Fibroblast of villous mesenchyme (primary cell): ENCODE data around the gene YPEL3. TPM values are rescaled to one million over a fixed set of nuclear protein-coding genes. Genes with fewer than 3 reads are reported as not detected.

Source experiments
- DNase-seq: peaks from one replicate; pipeline ENCODE4 v3.0.0-alpha.2; 2010; ENCODE audit warnings: low read depth
- H3K4me3 ChIP-seq: 2 replicates; pipeline ENCODE4 v1.5.1; 2011; ENCODE audit warnings: low read depth, mild to moderate bottlenecking, low read length
- CTCF ChIP-seq: IDR thresholded peaks from 2 replicates; pipeline ENCODE4 v1.5.1; 2012; ENCODE audit warnings: low read depth, mild to moderate bottlenecking, low read length; ENCODE audit not compliant: insufficient read depth
- total RNA-seq: library from RNA; depleted of rRNA; stranded (reverse); fragments of >200 nt; gene quantifications from 2 replicates; pipeline ENCODE4 v1.2.3, GENCODE V29; 2012

The YPEL3 gene
- total RNA-seq, 1 donor: 8.6 TPM

- DNase-seq: no peak
- H3K4me3 ChIP-seq: no peak overlapping the region
- no peak for TF ChIP-seq CTCF
Observed at GRCh38 chr16:30088832-30089624, 7.0 kb downstream of the YPEL3 start.

DNA sequence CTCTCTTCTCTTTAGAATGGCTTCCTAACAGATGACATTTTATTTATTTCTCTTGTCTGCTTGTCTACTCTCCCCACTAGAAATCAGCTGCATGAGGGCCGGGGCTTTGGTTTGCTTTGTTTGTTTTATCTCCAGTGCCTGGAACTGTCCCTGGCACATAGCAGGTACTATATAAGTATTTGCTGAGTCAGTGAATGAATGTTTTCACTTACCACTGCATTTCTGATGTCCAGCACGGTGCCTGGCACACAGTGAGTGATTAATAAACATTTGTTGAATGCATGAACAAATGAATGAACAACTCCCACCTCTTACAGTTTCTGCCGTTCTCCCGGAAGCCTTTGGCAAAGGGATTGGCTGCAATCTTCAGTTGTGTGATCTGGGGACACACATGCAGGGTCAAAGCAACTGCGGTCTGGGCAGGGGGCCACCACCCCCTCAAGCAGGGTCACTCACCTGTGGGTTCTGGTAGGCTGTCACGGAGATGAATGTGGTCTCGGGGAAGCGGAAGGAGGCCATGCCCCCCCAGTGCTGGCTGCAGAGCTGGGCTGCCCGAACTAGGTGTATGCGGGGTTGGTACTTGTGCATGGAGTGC, 7.7 kb downstream of the YPEL3 start:
- no peak for DNase-seq
- no peak for TF ChIP-seq CTCF

DNA sequence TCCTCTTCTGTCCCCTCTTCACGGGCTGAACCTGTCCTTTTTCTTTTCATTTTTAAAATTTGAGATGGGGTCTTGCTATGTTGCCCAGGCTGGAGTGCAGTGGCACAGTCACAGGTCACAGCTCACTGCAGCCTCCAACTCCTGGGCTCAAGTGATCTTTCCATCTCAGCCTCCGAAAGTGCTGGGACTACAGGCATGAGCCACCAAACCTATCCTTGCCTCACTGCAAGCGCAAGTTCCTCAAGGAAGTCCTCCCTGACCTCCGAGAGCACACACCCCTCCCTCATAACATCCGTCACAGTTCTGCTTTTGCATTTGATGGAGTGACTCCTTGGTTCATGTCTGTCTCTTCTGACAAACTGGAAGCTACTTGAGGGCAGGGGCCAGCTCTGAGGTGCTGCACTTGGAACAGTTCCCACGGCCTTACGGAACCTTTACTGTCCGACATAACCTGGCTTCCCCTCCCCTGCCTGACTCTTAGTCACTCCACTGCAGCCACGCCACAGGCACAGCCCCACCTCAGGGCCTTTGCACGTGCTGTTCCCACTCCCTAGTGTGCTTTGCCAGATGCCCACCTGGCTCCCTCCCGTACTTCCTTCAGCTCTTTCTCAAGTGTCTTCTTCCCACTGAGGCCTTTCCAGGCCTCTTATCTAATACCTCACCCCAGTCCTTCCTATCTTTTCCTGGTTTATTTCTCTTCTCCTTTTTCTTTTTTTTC, 8.7 kb downstream of the YPEL3 start:
- no peak overlapping the region for H3K4me3 ChIP-seq
- no peak for DNase-seq
- no peak for TF ChIP-seq CTCF

More for the DNA sequence above, 7.7 kb downstream of the YPEL3 start:
- H3K4me3 ChIP-seq: no peak overlapping the region

DNA sequence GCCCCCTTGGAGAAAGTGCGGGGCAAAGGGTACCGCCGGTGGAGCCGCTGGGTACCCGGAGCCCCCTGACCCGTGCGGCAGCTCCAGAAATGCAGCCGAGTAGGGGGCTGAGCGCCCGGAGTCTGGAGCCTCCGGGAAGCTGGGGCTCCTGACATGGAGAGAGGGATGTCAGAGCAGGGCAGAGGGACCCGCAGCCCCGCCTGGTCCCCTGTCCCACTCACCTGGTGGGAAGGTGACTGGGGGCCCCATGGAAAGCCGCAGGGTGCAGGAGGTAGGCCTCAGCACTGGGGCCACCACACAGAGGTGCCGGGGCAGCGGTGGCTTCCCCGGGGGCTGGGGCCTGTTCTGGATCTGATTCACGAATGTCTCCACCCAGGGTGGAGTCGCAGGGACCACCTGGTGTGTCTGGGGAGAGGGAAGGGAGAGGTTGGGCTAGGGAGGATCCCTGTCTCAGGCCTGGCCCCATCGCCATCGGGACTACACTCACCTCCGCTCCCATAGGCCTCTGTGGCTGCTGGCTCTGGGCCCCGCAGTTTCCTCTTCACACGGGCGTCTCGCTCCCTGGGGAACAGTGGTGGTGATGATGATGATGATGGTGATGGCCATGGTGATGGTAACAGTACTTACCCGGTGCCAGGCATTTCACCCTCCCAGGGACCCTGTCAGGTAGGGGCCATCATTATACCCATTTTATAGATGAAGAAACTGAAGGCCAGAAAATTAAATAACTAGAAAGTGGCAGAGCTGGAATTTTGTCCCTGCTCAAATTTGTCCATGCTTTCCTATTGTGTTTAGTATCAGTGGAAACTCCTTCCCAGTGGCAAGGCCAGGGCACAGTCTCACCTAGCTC, 9.5 kb downstream of the YPEL3 start:
- no peak for TF ChIP-seq CTCF
- no peak overlapping the region for H3K4me3 ChIP-seq
- no peak for DNase-seq

DNA sequence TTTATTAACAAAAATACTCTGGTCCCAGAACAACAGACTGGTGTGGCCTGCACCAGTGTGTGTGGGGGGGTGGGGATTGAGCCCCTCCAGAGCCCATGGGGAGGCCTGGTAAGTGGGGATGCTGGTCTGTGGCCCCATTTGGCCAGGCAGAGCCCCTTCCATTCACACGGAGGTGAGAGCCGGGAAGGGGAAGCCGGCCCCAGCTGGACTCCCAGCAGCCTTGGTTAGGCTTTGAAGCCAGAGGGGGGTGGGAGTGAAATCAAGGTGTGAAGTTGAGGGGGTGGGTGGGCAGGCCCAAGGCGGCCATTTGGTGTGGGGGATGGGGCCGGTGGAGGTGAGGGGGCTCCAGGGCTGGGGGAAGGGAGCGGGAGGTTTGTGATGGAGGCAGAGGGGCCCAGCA, 10.2 kb downstream of the YPEL3 start:
- DNase-seq: no peak
- TF ChIP-seq CTCF: no peak
- no peak overlapping the region for H3K4me3 ChIP-seq

DNA sequence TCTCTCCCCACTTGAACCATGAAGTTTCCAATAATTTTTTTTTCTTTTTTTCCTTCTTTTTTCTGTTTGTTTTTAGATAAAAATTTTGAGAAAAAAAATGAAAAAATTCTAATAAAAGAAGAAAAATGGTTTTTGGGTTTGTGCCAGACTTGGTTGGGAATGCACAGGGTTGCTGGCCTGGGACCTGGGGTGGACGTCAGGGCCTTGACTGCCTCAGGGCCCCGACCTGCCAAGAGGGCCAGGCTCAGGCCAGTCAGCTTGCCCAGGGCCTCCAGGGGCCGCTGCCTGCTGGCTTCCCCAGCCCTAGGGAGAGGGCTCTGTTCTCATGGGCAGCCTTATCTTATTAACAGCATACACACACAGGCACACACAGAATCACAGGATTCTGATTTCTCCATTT, 10.8 kb downstream of the YPEL3 start:
- DNase-seq: no peak
- H3K4me3 ChIP-seq: no peak overlapping the region
- no peak for TF ChIP-seq CTCF
